Testis (tissue), 2 donors: Measurements from ENCODE around the gene SMAD6.
"Not testable (repeated sequence)": the region's sequence is repeated elsewhere in the genome, so short reads cannot be mapped to it uniquely, and the experiment has no call there.

Source experiments
- POLR2A ChIP-seq: fragments of 450-650 bp; IDR thresholded peaks from one replicate; pipeline ENCODE4 v1.6.1; 2017; ENCODE audit warnings: antibody characterized with exemption, mild to moderate bottlenecking, moderate library complexity
- TF ChIP-seq, protein P1 (sequence below), 3 experiments: fragments of 450-650 bp in 2 of 3; fragments of 200-600 bp in 1 of 3; sonication (generic) in 1 of 3; IDR thresholded peaks; one replicate each; pipeline ENCODE4 v1.5.1; 2016 to 2019; ENCODE audit warnings: antibody characterized with exemption in 3 of 3, mild to moderate bottlenecking in 2 of 3, moderate library complexity in 1 of 3

- not testable (repeated sequence) for TF ChIP-seq POLR2A
- TF ChIP-seq, protein P1, sequence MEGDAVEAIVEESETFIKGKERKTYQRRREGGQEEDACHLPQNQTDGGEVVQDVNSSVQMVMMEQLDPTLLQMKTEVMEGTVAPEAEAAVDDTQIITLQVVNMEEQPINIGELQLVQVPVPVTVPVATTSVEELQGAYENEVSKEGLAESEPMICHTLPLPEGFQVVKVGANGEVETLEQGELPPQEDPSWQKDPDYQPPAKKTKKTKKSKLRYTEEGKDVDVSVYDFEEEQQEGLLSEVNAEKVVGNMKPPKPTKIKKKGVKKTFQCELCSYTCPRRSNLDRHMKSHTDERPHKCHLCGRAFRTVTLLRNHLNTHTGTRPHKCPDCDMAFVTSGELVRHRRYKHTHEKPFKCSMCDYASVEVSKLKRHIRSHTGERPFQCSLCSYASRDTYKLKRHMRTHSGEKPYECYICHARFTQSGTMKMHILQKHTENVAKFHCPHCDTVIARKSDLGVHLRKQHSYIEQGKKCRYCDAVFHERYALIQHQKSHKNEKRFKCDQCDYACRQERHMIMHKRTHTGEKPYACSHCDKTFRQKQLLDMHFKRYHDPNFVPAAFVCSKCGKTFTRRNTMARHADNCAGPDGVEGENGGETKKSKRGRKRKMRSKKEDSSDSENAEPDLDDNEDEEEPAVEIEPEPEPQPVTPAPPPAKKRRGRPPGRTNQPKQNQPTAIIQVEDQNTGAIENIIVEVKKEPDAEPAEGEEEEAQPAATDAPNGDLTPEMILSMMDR (IDR thresholded peaks at IDR 0.05), result not testable (repeated sequence)
Observed at GRCh38 chr15:66690912-66691311, 11.1 kb upstream of the SMAD6 start.
